ENCODE data around the gene BTBD8.

Gene BTBD8

GRCh38 chr1:92154934-92155333, 74.8 kb downstream of the BTBD8 start:
- Histone ChIP-seq H3K27ac (ENCODE audit: low read length) (no peak overlapping the region), H3K27me3 (ENCODE audit: control insufficient read depth, insufficient read depth, low read length) (no peaks in the 10 kb centered on the region), H3K9me3 (ENCODE audit: control insufficient read depth, low read depth, low read length) (no peaks in the 10 kb centered on the region)

GRCh38 chr1:92159593-92159992, 79.4 kb downstream of the BTBD8 start:
- Histone ChIP-seq H3K27ac (ENCODE audit: low read length) (no peak overlapping the region), H3K36me3 (ENCODE audit: control insufficient read depth, low read depth, low read length) (no peaks in the 10 kb centered on the region), H3K27me3 (ENCODE audit: control insufficient read depth, insufficient read depth, low read length) (no peaks in the 10 kb centered on the region), H3K4me1 (ENCODE audit: control insufficient read depth, low read depth, low read length) (no peaks in the 10 kb centered on the region), H3K4me3 (ENCODE audit: low read length) (no peak overlapping the region), H3K9ac (ENCODE audit: low read length) (no peak overlapping the region), H3K9me3 (ENCODE audit: control insufficient read depth, low read depth, low read length) (no peaks in the 10 kb centered on the region)

More at GRCh38 chr1:92154934-92155333, 74.8 kb downstream of the BTBD8 start:
- Histone ChIP-seq H3K36me3 (ENCODE audit: control insufficient read depth, low read depth, low read length) (no peaks in the 10 kb centered on the region), H3K4me3 (ENCODE audit: low read length) (no peak overlapping the region), H3K4me1 (ENCODE audit: control insufficient read depth, low read depth, low read length) (no peaks in the 10 kb centered on the region), H3K9ac (ENCODE audit: low read length) (no peak overlapping the region)

- Histone ChIP-seq H3K9ac (ENCODE audit: low read length) (no peak overlapping the region), H3K36me3 (ENCODE audit: control insufficient read depth, low read depth, low read length) (no peaks in the 10 kb centered on the region), H3K27me3 (ENCODE audit: control insufficient read depth, insufficient read depth, low read length) (no peaks in the 10 kb centered on the region), H3K4me3 (ENCODE audit: low read length) (no peak overlapping the region), H3K4me1 (ENCODE audit: control insufficient read depth, low read depth, low read length) (no peaks in the 10 kb centered on the region), H3K27ac (ENCODE audit: low read length) (no peak overlapping the region), H3K9me3 (ENCODE audit: control insufficient read depth, low read depth, low read length) (no peaks in the 10 kb centered on the region)
These were observed 85.2 kb downstream of the BTBD8 start for GRCh38 chr1:92165389-92165788.

- Histone ChIP-seq H3K36me3 (ENCODE audit: control insufficient read depth, low read depth, low read length) (no peaks in the 10 kb centered on the region), H3K9me3 (ENCODE audit: control insufficient read depth, low read depth, low read length) (no peaks in the 10 kb centered on the region), H3K4me3 (ENCODE audit: low read length) (no peak overlapping the region), H3K4me1 (ENCODE audit: control insufficient read depth, low read depth, low read length) (no peaks in the 10 kb centered on the region), H3K27ac (ENCODE audit: low read length) (no peak overlapping the region), H3K27me3 (ENCODE audit: control insufficient read depth, insufficient read depth, low read length) (no peaks in the 10 kb centered on the region), H3K9ac (ENCODE audit: low read length) (no peak overlapping the region)
These were observed 87.0 kb downstream of the BTBD8 start for GRCh38 chr1:92167151-92167550.

- Histone ChIP-seq H3K4me1 (ENCODE audit: control insufficient read depth, low read depth, low read length) (no peaks in the 10 kb centered on the region), H3K27ac (ENCODE audit: low read length) (no peak overlapping the region), H3K36me3 (ENCODE audit: control insufficient read depth, low read depth, low read length) (no peaks in the 10 kb centered on the region), H3K9me3 (ENCODE audit: control insufficient read depth, low read depth, low read length) (no peaks in the 10 kb centered on the region), H3K27me3 (ENCODE audit: control insufficient read depth, insufficient read depth, low read length) (no peaks in the 10 kb centered on the region), H3K4me3 (ENCODE audit: low read length) (no peak overlapping the region), H3K9ac (ENCODE audit: low read length) (no peak overlapping the region)
These were observed 88.5 kb downstream of the BTBD8 start for GRCh38 chr1:92168657-92169056.

GRCh38 chr1:92169214-92170005, 89.3 kb downstream of the BTBD8 start:
- Histone ChIP-seq H3K27me3 (ENCODE audit: control insufficient read depth, insufficient read depth, low read length) (no peaks in the 10 kb centered on the region), H3K4me1 (ENCODE audit: control insufficient read depth, low read depth, low read length) (no peaks in the 10 kb centered on the region), H3K27ac (ENCODE audit: low read length) (no peak overlapping the region), H3K4me3 (ENCODE audit: low read length) (no peak overlapping the region), H3K9me3 (ENCODE audit: control insufficient read depth, low read depth, low read length) (no peaks in the 10 kb centered on the region), H3K9ac (ENCODE audit: low read length) (no peak overlapping the region), H3K36me3 (ENCODE audit: control insufficient read depth, low read depth, low read length) (no peaks in the 10 kb centered on the region)

- peaks cover 1% of the 10 kb centered on the region for H3K4me1 ChIP-seq (ENCODE audit: control insufficient read depth, low read depth, low read length)
- H3K27me3 ChIP-seq (ENCODE audit: control insufficient read depth, insufficient read depth, low read length), result no peaks in the 10 kb centered on the region
- no peak overlapping the region for H3K27ac ChIP-seq (ENCODE audit: low read length)
- H3K9ac ChIP-seq (ENCODE audit: low read length), result no peak overlapping the region
- no peaks in the 10 kb centered on the region for H3K9me3 ChIP-seq (ENCODE audit: control insufficient read depth, low read depth, low read length)
- no peak overlapping the region for H3K4me3 ChIP-seq (ENCODE audit: low read length)
- no peaks in the 10 kb centered on the region for H3K36me3 ChIP-seq (ENCODE audit: control insufficient read depth, low read depth, low read length)
These were observed 104.5 kb downstream of the BTBD8 start for GRCh38 chr1:92184632-92185031.

GRCh38 chr1:92186081-92186480, 105.9 kb downstream of the BTBD8 start:
- no peak overlapping the region for H3K27ac ChIP-seq (ENCODE audit: low read length)
- no peak overlapping the region for H3K4me3 ChIP-seq (ENCODE audit: low read length)
- no peaks in the 10 kb centered on the region for H3K27me3 ChIP-seq (ENCODE audit: control insufficient read depth, insufficient read depth, low read length)
- peaks cover 9% of the 10 kb centered on the region for H3K4me1 ChIP-seq (ENCODE audit: control insufficient read depth, low read depth, low read length)
- H3K9me3 ChIP-seq (ENCODE audit: control insufficient read depth, low read depth, low read length), result no peaks in the 10 kb centered on the region
- H3K36me3 ChIP-seq (ENCODE audit: control insufficient read depth, low read depth, low read length), result no peaks in the 10 kb centered on the region
- no peak overlapping the region for H3K9ac ChIP-seq (ENCODE audit: low read length)

GRCh38 chr1:92188436-92189255, 108.5 kb downstream of the BTBD8 start:
- Histone ChIP-seq H3K27me3 (ENCODE audit: control insufficient read depth, insufficient read depth, low read length) (no peaks in the 10 kb centered on the region), H3K36me3 (ENCODE audit: control insufficient read depth, low read depth, low read length) (no peaks in the 10 kb centered on the region), H3K4me1 (ENCODE audit: control insufficient read depth, low read depth, low read length) (peaks cover 16% of the 10 kb centered on the region), H3K27ac (ENCODE audit: low read length) (no peak overlapping the region), H3K9me3 (ENCODE audit: control insufficient read depth, low read depth, low read length) (no peaks in the 10 kb centered on the region), H3K9ac (ENCODE audit: low read length) (no peak overlapping the region), H3K4me3 (ENCODE audit: low read length) (no peak overlapping the region)

GRCh38 chr1:92191726-92192125, 111.6 kb downstream of the BTBD8 start:
- Histone ChIP-seq H3K36me3 (ENCODE audit: control insufficient read depth, low read depth, low read length) (no peaks in the 10 kb centered on the region), H3K9me3 (ENCODE audit: control insufficient read depth, low read depth, low read length) (no peaks in the 10 kb centered on the region)

GRCh38 chr1:92192246-92192645, 112.1 kb downstream of the BTBD8 start:
- no peaks in the 10 kb centered on the region for H3K9me3 ChIP-seq (ENCODE audit: control insufficient read depth, low read depth, low read length)
- peaks cover 16% of the 10 kb centered on the region for H3K4me1 ChIP-seq (ENCODE audit: control insufficient read depth, low read depth, low read length)

More at GRCh38 chr1:92191726-92192125, 111.6 kb downstream of the BTBD8 start:
- no peak overlapping the region for H3K27ac ChIP-seq (ENCODE audit: low read length)
- H3K27me3 ChIP-seq (ENCODE audit: control insufficient read depth, insufficient read depth, low read length), result no peaks in the 10 kb centered on the region
- H3K4me3 ChIP-seq (ENCODE audit: low read length), result no peak overlapping the region
- peaks cover 16% of the 10 kb centered on the region for H3K4me1 ChIP-seq (ENCODE audit: control insufficient read depth, low read depth, low read length)
- H3K9ac ChIP-seq (ENCODE audit: low read length), result no peak overlapping the region

More at GRCh38 chr1:92192246-92192645, 112.1 kb downstream of the BTBD8 start:
- Histone ChIP-seq H3K27me3 (ENCODE audit: control insufficient read depth, insufficient read depth, low read length) (no peaks in the 10 kb centered on the region), H3K36me3 (ENCODE audit: control insufficient read depth, low read depth, low read length) (no peaks in the 10 kb centered on the region), H3K27ac (ENCODE audit: low read length) (no peak overlapping the region), H3K4me3 (ENCODE audit: low read length) (no peak overlapping the region), H3K9ac (ENCODE audit: low read length) (no peak overlapping the region)

Measured in iPS-18a (cell line).